ENCODE measurements around the gene SCUBE1. TPM values are rescaled to one million over a fixed set of nuclear protein-coding genes. Genes with fewer than 3 reads are reported as not detected.

Gene SCUBE1
- total and polyA plus RNA-seq, 2 donors (not counting 3 experiments of a cell fraction or from before 2014, with no cell fraction given): 0.07 TPM; not detected in 1

DNA sequence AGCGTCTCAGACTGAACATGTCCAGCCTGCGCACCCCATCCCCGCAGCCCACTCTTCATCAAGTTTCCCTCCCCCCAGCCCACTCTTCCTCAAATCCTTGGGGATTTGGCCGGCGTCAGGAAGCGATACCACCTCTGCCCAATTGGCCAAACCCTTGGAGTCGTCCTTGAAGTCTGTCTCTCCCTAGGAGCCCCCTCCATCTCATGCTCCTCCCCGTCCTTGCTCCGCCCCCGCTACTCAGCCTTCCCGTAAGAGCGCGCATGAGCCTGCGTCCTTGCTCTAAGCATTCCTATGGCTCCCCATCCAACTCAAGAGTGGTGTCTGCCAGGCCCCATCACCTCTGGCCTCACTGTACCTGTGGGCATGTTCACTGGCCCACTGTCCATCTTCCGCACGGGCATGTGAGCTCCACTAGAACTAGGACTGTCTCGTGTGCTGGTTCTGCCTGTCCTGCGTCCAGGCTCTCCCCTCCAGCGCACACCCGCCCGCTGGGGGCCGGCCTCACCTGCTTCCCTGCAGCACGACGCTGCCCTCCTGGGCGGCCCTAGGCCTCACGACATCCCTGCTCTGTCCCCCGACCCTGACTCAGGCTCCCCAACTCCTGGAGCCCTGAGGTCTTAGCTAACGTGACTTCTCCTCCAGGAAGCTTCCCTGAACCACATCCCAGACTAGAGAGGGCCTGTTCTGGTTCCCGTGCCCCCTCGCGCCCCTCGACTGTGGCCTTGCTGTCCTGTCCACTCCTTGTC is 125.7 kb downstream of the SCUBE1 start:
- FAIRE-seq (no peak), DNase-seq (ENCODE audit: low read depth, low spot score) (no peak)
- H3K9ac ChIP-seq (replicated peaks; ENCODE audit: extremely low read depth, insufficient read depth, low read length): no peak overlapping the region
- no peaks in the 10 kb centered on the region for H3K4me1 ChIP-seq (ENCODE audit: control insufficient read depth, extremely low read depth, insufficient read depth, low read length)
- H2AFZ ChIP-seq (ENCODE audit: low read depth, low read length): no peak overlapping the region
- intact Hi-C loops (cut with micrococcal nuclease) (no loop called here), dilution Hi-C loops (cut with MboI; ENCODE audit: extremely low pct_ligation_motif_present, low sequenced_read_pairs) (no loop called here)
- no TSS peak for BruUV-seq (replicated peaks)
- no peaks in the 10 kb centered on the region for H3K36me3 ChIP-seq (ENCODE audit: control insufficient read depth in 2 of 2, extremely low read depth in 1 of 2, insufficient read depth in 2 of 2, low read length in 2 of 2)
- H3K27ac ChIP-seq (ENCODE audit: insufficient read depth, low read depth, low read length): no peak overlapping the region
- no peaks in the 10 kb centered on the region for H3K79me2 ChIP-seq (ENCODE audit: control insufficient read depth, insufficient read depth, low read length)
- ChIA-PET POLR2A (no interaction called here), CTCF (no interaction called here)
- no peaks in the 10 kb centered on the region for H4K20me1 ChIP-seq (replicated peaks; ENCODE audit: control insufficient read depth, extremely low read depth, insufficient read depth, low read length)
- H3K4me2 ChIP-seq (ENCODE audit: insufficient read depth, low read length): no peak overlapping the region
- no peak overlapping the region for H3K4me3 ChIP-seq (replicated peaks in 1 of 3; ENCODE audit: insufficient read depth in 1 of 3, low read depth in 1 of 3, low read length in 3 of 3)
- no peaks in the 10 kb centered on the region for H3K27me3 ChIP-seq (ENCODE audit: control insufficient read depth in 2 of 2, insufficient read depth in 2 of 2, low read length in 2 of 2)
- TF ChIP-seq GATA2 (IDR thresholded peaks at IDR 0.05; ENCODE audit: insufficient read depth, insufficient read length, low read depth, low read length) (no peak), MAX (IDR thresholded peaks at IDR 0.05; ENCODE audit: insufficient read depth, insufficient read length) (no peak), MYC (IDR thresholded peaks at IDR 0.05; ENCODE audit: low read depth, low read length) (no peak), FOS (IDR thresholded peaks at IDR 0.05; ENCODE audit: borderline replicate concordance, insufficient read depth, low read length) (no peak), JUN (IDR thresholded peaks at IDR 0.05; ENCODE audit: borderline replicate concordance, insufficient read depth, insufficient read length, low read depth) (no peak), POLR2AphosphoS5 (IDR thresholded peaks at IDR 0.05; ENCODE audit: insufficient read depth, low read depth, low read length) (no peak), POLR2A (IDR thresholded peaks at IDR 0.05; ENCODE audit: low read depth, low read length) (no peak), EZH2 (IDR thresholded peaks at IDR 0.05; ENCODE audit: borderline replicate concordance, low read depth, low read length, severe bottlenecking) (no peak)
- TF ChIP-seq, protein P1, sequence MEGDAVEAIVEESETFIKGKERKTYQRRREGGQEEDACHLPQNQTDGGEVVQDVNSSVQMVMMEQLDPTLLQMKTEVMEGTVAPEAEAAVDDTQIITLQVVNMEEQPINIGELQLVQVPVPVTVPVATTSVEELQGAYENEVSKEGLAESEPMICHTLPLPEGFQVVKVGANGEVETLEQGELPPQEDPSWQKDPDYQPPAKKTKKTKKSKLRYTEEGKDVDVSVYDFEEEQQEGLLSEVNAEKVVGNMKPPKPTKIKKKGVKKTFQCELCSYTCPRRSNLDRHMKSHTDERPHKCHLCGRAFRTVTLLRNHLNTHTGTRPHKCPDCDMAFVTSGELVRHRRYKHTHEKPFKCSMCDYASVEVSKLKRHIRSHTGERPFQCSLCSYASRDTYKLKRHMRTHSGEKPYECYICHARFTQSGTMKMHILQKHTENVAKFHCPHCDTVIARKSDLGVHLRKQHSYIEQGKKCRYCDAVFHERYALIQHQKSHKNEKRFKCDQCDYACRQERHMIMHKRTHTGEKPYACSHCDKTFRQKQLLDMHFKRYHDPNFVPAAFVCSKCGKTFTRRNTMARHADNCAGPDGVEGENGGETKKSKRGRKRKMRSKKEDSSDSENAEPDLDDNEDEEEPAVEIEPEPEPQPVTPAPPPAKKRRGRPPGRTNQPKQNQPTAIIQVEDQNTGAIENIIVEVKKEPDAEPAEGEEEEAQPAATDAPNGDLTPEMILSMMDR (IDR thresholded peaks at IDR 0.05; ENCODE audit: extremely low read depth in 1 of 2, insufficient read depth in 1 of 2, low read depth in 1 of 2, low read length in 2 of 2): no peak
- no peaks in the 10 kb centered on the region for H3K9me3 ChIP-seq (replicated peaks; ENCODE audit: control insufficient read depth, insufficient read depth, low read length)
- H3K9me1 ChIP-seq (replicated peaks; ENCODE audit: control insufficient read depth, extremely low read depth, insufficient read depth, low read length): no peaks in the 10 kb centered on the region

Data from endothelial cell of umbilical vein (primary cell).